Middle frontal gyrus (tissue), 1 donor: ENCODE data around the gene LRRC7.
A peak's percentile ranks its signal among the peaks of the same experiment; 100 is the strongest.

ENCODE experiments used
- DNase-seq: peaks from one replicate; pipeline ENCODE4 v3.0.0-alpha.2; 2015; ENCODE audit warnings: low spot score; ENCODE audit errors: extremely low spot score

Gene LRRC7

DNA sequence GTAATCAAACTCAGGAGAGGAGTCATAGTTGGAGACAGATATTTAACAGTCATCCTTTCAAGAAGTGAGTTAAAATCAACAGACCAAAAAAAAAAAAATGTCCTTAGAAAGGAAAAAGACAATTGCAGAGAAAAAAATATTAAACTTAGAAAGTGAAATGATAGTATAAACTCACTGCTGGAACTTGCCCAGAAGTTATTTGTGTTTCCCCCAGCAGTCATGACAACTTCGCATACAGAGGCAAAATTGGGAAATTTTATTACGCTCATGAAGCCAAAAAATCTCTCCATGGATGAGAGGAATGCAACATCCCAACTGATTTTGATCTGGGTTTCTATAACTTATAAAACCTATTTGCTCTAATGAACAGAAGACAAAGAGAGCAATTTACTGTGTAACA is 198.2 kb downstream of the LRRC7 start:
- no peak for DNase-seq

DNA sequence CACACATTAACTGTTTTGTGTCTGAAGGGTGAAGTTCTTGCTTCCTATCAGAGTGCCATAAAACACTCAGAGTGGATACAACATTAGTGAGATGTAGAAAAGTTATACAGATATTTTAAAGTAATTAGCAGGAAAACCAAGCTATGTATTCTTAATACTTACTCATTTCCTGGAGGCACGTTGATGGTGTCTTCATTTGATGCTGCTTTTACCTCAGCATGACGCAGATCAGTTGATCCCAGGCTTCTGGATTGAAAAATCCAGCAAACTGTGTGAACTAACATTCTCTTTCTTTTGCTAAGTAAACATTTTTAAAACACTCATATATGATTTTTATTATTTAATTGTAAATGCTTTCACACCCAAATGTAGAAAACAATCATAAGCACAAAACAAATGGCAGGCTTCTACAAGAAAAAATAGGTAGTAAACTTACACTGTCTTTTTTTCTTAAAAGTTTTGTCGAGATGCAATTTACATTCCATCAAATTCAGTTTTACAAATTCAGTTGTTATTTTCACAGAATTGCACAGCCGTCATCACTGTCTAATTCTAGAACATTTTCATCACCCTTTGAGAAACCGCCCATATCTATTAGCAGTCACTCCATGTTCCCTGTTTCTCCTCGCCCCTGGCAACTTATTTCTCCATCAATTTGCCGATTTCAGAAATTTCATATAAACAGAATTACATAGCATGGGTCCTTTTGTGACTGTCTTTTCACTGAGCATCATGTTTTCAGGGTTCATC is 198.9 kb downstream of the LRRC7 start:
- no peak for DNase-seq

DNA sequence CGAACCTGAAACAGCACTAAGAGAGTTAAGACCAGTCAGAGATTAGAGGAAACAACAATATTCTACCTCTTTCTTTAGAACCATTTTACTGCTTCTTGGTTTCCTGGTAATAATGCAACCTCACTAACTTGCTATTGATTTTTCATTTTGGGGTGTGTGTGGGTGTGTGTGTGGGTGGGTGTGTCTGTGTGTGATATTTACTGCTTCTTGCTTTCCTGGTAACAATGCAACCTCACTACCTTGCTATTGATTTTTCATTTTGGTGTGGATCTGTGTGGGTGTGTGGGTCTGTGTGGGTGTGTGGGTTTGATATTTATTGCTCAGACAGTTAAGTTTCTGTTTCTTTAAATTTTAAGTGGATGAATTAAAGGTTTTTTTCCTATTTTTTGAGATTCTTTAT is 208.8 kb downstream of the LRRC7 start:
- DNase-seq = no peak

DNA sequence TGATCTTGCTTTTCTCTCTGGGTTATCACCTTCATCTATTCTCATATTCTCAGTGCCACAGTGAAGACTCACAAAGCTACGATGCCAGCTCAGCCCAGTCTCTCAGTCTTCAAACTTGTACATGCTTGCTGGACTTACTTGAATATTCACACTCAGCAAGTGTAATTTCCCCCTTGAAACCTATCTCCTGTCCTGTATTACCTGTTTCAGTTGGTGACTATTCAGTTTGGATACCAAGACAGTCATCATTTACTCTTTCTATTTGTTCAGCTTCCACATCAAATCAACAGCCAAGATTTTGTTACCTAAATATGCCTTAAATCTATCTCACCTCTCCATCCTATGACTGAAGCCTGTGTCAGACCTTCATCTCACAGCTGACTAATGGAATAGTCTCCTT is 209.7 kb downstream of the LRRC7 start:
- no peak for DNase-seq

DNA sequence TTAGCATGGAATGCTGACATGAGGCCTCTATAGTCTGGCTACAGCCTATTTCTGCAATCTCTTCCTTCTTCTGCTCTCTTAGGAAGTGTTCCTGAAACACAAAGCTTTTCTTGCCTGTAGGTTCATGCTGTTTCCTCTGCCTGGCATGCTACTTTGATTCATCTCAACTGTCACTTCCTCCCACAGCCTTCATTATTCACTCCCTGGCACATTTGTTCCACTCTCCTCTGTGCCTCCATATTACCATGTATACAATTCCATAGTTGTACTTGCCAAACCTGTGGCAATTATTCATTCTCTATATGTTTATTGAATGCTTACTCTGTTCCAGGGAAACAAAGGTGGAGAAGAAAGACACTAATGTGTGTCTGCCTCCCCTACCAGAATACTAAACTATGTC is 210.2 kb downstream of the LRRC7 start:
- no peak for DNase-seq

DNA sequence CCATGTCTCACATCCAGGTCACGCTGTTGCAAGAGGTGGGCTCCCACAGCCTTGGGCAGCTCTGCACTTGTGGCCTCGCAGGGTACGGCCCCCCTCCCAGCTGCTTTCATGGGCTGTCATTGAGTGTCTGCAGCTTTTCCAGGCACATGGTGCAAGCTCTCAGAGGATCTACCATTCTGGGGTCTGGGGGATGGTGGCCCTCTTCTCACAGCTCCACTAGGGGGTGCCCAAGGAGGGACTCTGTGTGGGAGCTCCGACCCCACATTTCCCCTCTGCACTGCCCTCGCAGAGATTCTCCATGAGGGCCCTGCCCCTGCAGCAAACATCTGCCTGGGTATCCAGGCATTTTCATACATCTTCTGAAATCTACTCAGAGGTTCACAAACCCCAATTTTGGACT is 219.4 kb downstream of the LRRC7 start:
- DNase-seq = no peak

DNA sequence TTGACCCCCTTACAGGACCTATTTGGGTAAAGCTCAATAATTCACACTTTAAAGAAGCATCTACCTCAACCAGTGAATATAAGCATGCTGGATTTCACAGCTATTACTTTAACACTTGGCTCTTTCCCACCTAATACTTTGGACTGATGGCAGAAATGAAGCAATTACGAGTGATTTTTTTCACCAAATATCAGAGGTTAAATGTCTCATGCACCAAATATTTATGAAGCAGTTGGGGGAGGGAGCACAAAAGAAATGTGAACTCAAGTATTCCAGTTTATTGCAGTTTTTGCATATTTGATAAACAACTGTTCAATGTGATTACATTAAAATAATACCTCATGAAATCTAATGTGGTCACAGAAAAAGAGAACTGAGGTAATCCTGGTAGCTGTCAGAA is 223.6 kb downstream of the LRRC7 start:
- no peak for DNase-seq

DNA sequence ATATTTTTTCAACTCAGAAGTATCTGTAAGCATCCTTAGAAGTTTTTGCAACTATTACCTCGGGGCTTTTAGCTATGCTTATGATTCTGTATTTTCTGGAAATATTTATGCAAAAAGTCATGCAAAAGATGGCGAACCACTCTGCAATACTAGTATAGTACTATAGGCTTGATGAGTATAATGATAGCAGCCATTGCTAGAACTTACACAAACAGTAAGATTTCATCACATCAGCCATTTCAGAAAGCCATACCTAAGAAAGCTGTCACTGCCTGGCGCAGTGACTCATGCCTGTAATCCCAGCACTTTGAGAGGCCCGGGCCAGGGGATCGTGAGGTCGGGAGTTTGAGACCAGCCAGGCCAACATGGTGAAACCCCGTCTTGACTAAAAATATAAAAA is 227.1 kb downstream of the LRRC7 start:
- no peak for DNase-seq

DNA sequence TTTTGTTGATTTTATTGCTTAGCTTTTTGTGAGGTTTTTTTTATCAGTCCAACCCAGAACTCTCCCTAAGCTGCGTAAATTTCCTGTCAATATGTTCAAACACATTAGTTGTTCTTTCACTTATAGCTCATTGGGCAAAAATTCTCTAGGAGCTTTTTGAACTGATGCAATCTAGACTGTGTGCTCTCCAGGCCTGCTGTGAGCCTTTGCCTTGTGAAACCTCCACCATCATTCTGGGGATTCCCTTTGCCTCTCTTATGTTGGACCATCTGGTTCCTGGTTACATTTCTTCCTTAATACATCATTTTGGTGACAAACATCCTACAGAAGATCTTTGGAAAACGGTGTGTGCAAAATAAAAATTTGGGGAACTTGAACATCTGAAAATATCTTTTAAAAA is 247.2 kb downstream of the LRRC7 start:
- no peak for DNase-seq

DNA sequence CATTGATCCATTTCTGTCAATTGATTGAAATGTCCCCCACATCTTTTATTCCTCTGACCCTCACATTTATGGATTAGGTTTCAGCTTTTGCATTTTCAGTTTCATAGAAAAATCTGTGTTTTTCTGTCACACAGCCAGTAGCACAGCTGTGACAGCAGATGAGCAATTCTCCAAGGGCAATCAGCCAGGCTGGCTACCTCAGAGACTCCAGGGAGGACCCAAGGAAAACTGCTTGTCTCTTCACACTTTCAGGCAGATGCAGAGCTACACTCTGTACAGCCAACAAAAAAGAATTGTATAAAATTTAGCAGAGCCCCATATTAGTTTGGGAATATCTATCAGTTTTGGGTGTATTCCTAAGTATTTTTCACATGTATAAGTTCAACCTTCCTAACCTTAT is 257.2 kb downstream of the LRRC7 start:
- peak; percentile 46 for DNase-seq

DNA sequence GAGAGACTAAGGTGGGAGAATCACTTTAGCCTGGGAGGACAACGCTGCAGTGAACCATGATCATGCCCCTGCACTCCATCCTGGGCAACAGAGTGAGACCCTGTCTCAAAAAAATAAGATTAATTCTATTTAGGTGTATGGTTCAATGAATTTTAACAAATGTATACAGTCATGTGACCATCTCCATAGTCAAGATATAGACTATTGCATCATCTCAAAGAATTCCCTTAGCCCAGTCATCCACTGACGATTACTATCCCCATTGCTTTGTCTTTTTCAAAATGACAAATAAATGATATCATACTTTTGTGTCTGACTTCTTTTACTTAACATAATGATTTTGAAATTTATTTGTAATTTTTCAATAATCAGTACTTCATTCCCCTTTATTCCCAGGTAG is 260.0 kb downstream of the LRRC7 start:
- no peak for DNase-seq

DNA sequence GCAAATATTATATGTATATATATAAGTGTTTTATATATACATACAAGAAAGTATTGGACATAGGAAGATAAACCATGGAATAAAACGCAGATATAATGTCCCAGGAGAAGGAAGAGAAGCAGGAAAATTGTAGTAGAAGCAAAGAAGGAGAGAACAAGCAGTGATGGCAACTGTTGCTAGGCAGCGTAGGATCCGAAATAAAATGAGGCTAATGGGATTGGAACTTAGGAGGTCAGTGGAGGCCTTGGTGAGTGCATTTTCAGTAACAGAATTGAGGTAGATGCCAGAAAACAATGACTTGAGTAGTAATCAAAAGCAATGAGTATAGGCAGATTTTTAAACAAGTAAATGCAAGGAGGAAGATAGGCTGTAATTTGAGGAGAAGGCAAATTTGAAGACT is 265.8 kb downstream of the LRRC7 start:
- no peak for DNase-seq

DNA sequence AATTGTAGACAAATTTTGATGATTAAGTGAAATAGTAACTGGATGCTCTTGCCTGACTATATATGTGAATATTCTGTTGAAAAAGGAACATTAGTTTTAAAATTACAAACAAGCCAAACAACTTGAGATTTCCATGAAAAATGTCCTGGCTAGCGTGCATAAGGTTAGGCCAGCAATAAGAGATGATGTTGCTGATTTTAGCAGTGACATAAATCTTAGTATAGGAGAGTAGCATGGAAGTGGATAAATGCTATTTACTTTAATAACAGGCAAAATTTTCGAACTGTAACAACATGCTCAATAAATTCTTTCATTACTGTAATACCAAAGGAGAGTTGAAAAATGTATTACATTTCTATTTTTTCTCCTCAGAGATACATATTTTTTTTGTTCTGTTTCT is 266.6 kb downstream of the LRRC7 start:
- no peak for DNase-seq

DNA sequence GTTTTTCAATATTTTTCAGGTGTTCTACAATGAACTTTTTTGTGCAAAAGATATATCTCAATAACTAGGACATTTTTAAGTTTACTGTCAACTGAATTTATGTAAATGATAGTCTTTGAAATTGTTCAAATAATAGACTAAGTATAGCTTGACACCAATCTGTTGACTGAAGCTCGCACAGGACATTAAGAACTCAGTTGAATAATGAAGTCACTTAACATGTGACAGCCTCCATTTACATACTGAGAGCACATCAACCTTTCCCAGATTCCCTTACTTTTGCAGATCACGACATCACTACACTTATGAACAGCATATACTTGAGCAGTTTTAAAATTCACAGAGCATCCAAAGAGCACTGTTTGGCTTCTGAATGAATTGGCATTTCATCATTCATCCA is 268.2 kb downstream of the LRRC7 start:
- DNase-seq = no peak

DNA sequence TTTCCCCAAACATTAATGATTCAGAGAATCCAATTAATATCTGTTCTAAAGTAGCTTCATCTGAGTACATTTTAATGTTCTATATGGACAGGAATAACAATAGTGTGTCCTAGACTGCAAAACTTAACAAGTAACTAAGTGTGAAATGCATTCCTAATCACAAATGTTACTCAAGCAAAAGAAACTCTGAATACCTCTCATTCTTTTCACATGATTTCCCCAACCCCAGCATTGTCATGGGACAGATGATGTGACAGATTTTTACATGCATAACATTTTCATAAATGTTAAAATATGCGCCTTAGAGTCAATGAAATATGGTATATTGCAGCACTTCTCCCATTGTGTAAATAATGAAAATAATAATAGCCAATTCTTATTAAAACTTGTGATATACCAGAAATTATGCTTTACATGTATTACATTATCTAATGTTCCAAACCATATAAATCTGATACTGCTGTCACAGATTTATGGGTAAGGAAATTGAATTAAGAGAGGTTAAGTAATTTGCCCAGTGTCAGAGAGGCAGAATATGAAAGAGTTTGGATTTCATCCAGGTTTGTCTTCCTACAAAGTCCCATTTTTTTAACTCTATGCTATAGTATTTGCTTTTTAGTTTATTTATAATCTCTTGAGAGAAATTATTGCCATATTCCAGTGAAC is 269.4 kb downstream of the LRRC7 start:
- no peak for DNase-seq

DNA sequence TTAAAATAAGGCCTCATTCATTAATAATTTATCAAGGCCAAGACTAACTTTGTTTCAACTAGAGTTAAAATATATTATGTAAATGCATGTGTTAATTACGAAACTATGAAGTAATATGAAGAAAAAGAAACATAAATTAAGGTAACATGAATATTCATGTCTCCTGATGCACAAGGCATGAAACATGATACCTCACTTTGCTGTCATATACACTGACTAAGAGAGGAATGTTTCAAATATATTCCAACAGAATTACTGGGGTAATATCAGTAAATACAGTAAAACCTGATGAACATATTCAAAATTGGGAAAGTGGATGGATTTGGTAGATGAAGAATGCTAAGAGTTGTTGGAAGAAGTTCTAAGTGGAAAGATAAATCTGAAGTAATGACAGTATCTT is 274.6 kb downstream of the LRRC7 start:
- no peak for DNase-seq

DNA sequence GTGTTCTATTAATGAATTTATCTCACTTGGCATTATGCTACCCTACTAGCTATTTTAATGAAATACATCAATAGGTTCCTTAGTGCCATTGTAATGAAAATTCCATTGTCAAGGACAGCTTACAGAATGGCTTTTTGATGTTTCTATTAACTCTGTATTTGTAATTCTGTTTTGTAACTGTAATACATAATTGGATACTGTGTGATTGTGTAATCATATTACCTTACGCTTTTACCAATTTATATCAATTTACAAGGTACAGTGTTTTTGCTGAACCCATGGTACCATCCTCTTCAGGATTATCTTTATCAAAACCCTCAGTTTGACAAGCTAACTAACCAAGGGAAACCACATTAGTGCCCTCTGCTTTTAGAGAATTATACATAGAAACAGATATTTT is 277.9 kb downstream of the LRRC7 start:
- DNase-seq = no peak

DNA sequence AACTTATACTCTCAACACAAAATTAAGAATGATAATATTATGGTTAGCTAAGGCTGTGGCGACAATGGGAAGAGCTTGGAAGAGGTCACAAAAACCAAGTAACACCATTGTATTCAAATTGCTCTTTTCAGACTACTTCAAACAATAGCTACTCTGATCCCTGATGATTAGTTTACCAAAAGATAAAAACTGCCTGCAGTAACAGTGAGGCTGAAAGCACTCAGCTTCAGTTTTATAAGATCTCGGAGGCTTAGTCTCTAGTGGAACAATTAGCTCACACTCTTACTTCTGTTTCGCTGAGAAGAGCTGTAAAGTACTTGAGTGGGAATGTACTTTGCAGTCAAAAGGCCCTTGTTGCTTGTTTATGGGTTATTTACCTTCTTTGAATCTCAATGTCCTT is 278.5 kb downstream of the LRRC7 start:
- no peak for DNase-seq

DNA sequence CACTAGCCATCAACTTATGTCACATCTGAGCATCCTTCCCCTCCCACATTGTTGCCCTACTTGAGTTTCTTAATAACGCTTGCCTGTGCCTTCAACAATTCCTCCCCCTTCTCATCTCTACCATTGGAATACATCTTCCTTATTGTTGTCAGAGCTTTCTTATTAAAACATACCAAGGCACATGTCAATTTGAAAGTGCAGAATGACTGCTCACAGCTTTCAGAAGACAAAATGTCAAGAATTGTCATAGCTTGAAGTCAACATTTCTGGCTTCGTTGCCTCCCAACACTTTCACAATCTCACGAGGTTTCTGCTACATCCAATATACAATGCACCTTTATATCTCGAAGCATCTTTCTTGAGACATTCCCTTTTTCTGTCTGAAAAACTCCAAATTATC is 279.9 kb downstream of the LRRC7 start:
- no peak for DNase-seq

DNA sequence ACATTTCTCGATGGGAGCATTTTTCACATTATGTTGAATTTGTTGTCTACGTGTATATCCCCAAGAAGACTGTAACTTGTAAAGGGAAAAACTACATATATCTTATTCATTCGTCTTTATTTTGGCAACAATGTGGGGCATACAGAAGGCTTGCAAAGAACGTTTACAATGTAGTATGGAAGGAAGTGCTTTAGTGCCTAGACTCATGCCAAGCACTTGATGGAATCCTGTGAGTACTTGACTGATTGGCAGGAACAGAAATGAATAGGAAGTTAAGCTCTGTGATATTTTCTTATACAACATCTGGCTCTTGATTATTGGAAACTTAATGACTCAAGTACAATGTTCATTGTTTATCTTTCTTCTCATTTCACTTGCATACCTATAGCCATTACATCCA is 284.4 kb downstream of the LRRC7 start:
- no peak for DNase-seq

DNA sequence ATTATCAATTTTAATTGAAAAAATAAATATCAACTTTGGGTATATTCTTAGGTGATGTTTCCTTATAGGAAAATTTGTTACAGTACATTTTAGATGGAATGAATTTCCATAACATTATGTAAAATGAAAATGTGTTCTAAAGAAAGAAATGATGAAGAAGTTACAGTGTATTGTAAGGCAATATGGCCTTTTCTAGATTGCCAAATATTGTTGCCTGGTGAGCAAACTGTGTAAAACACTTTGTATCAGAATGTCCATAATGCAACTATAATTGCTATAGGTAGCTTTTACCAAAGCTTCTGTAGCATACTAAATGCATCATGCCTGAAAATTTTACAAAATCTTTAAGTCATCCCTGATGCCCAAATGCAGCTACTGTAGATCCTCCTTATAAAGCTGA is 285.0 kb downstream of the LRRC7 start:
- no peak for DNase-seq

DNA sequence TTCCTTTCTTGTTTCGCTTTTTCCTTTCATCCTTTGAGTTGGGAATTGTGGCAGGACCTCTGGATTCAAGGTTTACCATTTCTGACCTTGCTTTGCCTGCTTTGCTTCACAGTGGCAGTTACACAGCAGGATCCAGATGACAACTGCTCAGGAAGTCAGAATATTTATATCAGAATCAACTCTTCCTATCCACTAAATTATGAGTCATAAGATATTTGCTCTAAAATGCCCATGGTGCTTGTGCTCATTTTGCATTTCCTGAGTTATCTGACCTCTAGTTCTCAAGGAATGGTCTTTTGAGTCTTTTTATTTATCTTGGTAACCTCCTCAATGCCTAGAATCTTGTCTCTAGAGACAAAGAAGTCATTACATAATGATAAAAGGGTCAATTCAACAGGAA is 290.8 kb downstream of the LRRC7 start:
- DNase-seq = no peak

DNA sequence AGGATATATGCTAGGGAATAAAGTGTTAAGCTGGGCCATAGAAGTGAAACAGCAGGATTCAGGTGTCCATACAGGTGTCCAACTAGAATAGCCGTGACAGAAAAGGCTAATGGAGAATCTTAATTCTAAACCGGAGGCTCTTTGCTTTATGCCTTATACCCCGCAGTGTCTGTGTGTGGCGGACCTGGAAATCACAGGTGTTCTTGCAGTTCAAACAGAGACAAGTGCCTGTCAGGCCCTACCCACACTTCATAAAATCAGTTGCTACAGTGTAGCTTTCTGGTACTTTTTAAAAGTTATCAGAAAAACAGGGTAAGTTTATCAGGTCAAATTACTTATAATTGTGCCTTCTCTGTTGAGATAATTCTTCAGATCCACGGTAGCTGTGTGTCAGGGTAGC is 293.9 kb downstream of the LRRC7 start:
- no peak for DNase-seq
